ENCODE data around the gene PSEN1.
"Not testable (repeated sequence)": the region's sequence is repeated elsewhere in the genome, so short reads cannot be mapped to it uniquely, and the experiment has no call there.

Gene PSEN1

DNA sequence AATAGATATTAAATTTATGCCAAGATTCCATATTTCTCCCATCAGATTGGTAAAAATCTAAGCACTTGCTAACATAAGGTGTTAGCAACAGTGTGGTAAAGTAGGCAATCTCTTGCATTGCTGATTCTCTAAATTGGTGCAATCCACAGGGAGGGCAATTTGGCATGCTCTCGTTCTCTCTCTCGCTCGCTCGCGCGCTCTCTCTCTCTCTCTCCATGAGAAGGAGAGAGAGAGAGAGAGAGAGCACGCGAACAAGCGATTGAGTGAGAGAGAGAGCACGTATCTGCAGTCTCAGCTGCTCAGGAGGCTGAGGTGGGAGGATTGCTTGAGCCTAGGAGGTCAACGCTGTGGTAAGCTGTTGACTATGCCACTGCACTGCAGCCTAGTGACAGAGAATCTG is 25.9 kb downstream of the PSEN1 start:
- no peak for DNase-seq (ENCODE audit: low read depth in 2 of 2, low spot score in 1 of 2)

DNA sequence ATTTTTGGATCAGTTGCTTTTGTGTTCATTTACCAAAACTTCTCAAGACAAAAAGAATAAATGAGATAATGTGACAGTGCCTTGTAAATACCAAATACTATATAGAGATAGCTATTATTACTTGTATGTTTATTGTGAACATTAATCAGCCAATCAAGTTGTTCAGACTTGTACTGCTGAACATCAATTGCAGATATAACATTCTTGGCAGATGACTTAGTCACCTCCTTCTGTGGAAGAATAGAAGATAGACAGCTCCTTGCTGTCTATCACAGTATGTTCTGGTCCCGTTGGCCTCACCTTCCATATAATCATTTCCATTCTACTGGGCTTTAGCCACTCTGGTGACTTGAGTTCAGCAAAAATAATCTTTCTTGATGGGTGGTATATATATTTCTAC is 30.1 kb downstream of the PSEN1 start:
- DNase-seq (ENCODE audit: low read depth in 2 of 2, low spot score in 1 of 2): no peak

GRCh38 chr14:73167727-73168126 is 31.4 kb downstream of the PSEN1 start:
- no peak for DNase-seq (ENCODE audit: low read depth in 2 of 2, low spot score in 1 of 2)

- DNase-seq (ENCODE audit: low read depth in 2 of 2, low spot score in 1 of 2): no peak
Observed at GRCh38 chr14:73168274-73168673, 32.0 kb downstream of the PSEN1 start.

DNA sequence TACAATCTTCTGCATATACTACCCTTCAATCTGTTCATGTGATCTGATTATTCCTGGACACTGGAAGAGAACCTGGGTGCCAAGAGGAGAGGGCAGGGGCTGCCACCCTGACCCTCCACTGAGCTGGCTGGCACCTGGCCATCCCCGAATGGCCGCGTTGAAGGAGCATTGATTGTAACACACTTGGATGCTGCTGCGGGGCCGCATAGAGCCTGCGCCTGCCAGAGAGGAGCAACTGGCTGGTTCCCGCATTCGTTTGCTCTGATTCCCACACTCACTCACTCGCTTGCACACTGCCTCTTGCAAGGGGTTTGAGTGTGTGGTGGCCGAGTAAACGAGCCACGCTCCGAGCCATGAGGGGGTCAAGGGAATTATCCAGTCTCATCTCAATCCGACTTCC is 32.4 kb downstream of the PSEN1 start:
- DNase-seq (ENCODE audit: low read depth in 2 of 2, low spot score in 1 of 2): no peak

DNA sequence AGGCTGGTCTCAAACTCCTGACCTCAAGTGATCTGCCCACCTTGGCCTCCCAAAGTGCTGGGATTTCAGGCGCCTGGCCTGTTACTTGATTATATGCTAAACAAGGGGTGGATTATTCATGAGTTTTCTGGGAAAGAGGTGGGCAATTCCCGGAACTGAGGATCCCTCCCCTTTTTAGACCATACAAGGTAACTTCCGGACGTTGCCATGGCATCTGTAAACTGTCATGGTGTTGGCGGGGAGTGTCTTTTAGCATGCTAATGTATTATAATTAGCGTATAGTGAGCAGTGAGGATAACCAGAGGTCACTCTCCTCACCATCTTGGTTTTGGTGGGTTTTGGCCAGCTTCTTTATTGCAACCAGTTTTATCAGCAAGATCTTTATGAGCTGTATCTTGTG is 33.5 kb downstream of the PSEN1 start:
- not testable (repeated sequence) for DNase-seq (ENCODE audit: low read depth in 2 of 2, low spot score in 1 of 2)

GRCh38 chr14:73170686-73171085 is 34.4 kb downstream of the PSEN1 start:
- no peak for DNase-seq (ENCODE audit: low read depth in 2 of 2, low spot score in 1 of 2)

- no peak for DNase-seq (ENCODE audit: low read depth in 2 of 2, low spot score in 1 of 2)
Observed at GRCh38 chr14:73172500-73172899, 36.2 kb downstream of the PSEN1 start.

GRCh38 chr14:73173092-73173735 is 36.9 kb downstream of the PSEN1 start:
- no peak for DNase-seq (ENCODE audit: low read depth in 2 of 2, low spot score in 1 of 2)

DNA sequence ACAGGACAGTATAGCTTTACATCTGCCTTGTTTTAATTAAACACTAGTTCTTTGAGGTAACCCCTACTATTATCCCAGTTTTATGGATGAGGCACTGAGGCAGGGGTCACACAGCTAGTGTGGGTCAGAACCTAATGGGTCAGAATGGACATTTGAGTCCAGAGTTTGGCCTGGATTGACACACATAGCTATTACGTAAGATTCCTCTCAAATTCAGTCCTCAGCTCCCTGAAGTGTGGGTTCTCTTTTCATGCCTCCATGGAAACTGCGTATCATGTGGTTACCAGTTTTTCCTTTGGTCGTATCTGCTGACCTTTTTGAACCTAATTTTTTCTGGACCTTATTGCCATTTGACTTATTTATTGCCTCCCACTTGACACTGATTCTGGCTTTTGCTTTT is 40.4 kb downstream of the PSEN1 start:
- DNase-seq (ENCODE audit: low read depth in 2 of 2, low spot score in 1 of 2): no peak

GRCh38 chr14:73180385-73180805 is 44.1 kb downstream of the PSEN1 start:
- no peak for DNase-seq (ENCODE audit: low read depth in 2 of 2, low spot score in 1 of 2)

DNA sequence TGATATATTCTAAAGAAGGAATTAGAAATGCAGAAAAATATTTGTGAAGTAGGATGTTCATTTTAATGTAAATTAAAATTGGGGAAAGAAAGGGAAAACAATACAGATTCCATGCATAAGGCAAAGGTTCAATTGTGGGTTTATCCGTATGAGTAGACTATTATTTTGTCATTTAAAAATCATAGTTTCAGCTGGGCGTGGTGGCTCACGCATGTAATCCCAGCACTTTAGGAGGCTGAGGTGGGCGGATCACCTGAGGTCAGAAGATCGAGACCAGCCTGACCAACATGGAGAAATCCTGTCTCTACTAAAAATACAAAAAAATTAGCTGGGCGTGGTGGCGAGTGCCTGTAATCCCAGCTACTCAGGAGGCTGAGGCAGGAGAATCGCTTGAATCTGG is 44.7 kb downstream of the PSEN1 start:
- not testable (repeated sequence) for DNase-seq (ENCODE audit: low read depth in 2 of 2, low spot score in 1 of 2)

GRCh38 chr14:73188501-73188911 is 52.2 kb downstream of the PSEN1 start:
- DNase-seq (ENCODE audit: low read depth in 2 of 2, low spot score in 1 of 2): no peak

GRCh38 chr14:73189651-73190050 is 53.3 kb downstream of the PSEN1 start:
- no peak for DNase-seq (ENCODE audit: low read depth in 2 of 2, low spot score in 1 of 2)

DNA sequence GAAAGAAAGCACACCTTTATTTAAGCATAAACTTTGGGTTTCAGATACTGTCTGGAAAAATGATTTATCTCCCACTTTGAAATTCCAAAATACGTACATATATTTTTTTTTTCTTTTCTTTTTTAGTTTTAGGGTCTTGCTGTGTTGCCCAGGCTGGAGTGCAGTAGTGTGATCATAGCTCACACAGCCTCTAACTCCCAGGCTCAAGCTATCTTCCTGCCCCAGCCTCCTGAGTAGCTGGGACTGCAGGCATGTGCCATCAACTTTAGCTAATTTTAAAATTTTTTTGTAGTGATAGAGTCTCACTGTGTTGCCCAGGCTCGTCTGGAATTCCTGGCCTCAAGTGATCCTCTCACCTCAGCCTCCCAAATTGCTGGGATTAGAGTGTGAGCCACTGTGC is 55.1 kb downstream of the PSEN1 start:
- DNase-seq (ENCODE audit: low read depth in 2 of 2, low spot score in 1 of 2): no peak

- DNase-seq (ENCODE audit: low read depth in 2 of 2, low spot score in 1 of 2): not testable (repeated sequence)
Observed at GRCh38 chr14:73194306-73194705, 58.0 kb downstream of the PSEN1 start.

- no peak for DNase-seq (ENCODE audit: low read depth in 2 of 2, low spot score in 1 of 2)
Observed at GRCh38 chr14:73198253-73198652, 61.9 kb downstream of the PSEN1 start.

- DNase-seq (ENCODE audit: low read depth in 2 of 2, low spot score in 1 of 2): no peak
Observed at GRCh38 chr14:73203527-73203926, 67.2 kb downstream of the PSEN1 start.

GRCh38 chr14:73207615-73208014 is 71.3 kb downstream of the PSEN1 start:
- no peak for DNase-seq (ENCODE audit: low read depth in 2 of 2, low spot score in 1 of 2)

DNA sequence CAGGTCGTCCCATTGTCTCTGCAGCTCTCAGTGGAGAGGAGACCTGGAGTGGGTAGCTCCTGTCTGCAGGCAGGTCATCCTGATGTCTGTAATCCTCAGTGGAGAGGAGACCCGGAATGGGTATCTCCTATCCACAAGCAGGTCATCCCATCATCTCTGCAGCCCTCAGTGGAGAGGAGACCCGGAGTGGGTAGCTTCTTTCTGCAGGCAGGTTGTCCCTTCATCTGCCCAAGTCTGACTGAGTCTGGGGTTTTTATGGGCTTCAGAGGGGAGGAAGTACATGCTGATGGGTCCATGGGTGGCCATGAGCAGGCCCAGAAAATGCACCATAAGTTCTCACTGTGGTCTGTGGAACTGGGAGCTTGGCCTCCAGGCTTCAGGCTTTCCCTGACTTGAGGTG is 72.1 kb downstream of the PSEN1 start:
- no peak for DNase-seq (ENCODE audit: low read depth in 2 of 2, low spot score in 1 of 2)

DNA sequence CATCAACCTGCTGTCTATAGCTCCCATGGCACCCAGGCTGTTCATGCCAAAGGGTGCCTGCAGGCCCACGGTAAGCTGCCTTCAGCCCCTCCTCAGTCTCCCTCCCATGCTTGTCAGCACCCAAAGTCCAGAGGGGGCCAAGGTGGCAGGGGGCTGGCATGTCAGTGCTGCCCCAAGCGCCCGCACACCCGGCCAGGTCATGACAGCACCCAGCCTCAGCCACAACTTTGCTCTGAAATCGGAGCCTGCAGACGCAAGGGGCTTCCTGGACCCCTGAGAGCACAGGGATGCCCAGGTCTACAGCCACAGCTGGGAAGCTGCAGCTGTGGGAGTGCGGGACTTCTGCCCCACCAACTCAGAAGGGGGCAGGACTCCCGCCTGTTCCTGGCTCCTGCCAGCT is 72.5 kb downstream of the PSEN1 start:
- no peak for DNase-seq (ENCODE audit: low read depth in 2 of 2, low spot score in 1 of 2)

DNA sequence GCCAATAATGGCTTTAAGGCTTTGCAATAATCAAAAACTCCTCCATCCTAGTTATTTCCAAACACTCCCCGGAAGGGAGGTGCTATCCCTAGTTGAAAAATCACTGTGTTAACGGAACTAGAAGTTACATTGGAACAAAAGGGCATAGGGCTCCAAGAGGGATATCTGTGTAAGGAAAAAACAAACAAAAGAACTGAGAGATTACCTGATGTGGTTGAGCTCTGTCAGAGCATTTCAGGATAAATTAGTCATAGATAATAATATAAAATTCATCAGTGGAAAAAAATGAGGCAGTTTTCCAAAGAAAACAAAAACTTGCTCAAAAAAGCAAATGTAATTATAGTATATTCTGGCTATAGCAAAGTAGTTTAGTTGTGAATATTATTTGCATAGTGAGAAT is 73.6 kb downstream of the PSEN1 start:
- DNase-seq (ENCODE audit: low read depth in 2 of 2, low spot score in 1 of 2): no peak

DNA sequence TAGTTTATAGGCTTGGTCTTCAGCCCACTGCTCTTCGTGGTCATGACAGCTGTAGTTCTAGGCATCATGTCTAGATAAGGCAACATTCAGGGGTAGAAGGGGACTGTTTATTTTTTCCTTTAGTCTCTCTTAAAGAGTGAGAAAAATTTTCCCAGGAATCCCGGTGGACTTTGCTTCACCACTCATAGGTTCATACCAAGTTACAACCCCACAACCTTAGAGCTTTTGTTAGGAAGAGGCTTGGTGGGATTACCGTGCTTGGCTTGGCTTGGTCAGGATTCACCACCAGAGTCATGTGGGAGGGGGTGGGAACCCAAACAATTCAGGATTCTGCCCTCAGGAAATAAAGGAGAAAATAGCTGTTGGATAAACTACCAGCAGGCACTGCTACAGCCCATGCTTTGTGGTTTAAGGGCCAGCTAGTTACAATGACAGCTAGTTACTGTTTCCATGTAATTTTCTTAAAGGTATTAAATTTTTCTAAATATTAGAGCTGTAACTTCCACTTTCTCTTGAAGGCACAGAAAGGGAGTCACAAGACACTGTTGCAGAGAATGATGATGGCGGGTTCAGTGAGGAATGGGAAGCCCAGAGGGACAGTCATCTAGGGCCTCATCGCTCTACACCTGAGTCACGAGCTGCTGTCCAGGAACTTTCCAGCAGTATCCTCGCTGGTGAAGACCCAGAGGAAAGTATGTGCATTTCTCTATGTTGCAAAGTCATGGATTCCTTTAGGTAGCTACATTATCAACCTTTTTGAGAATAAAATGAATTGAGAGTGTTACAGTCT is 75.1 kb downstream of the PSEN1 start:
- no peak for DNase-seq (ENCODE audit: low read depth in 2 of 2, low spot score in 1 of 2)

Measured in stimulated activated CD8-positive, alpha-beta memory T cell treated with anti-CD3 and anti-CD28 coated beads, Interleukin-4, amount 100 ng/mL, for 4 hours (primary cell).